HS-5 (cell line): ENCODE measurements around the gene ZNF683.
A peak's percentile ranks its signal among the peaks of the same experiment; 100 is the strongest.
"Not testable (repeated sequence)": the region's sequence is repeated elsewhere in the genome, so short reads cannot be mapped to it uniquely, and the experiment has no call there.

Experiments used
- DNase-seq: peaks from one replicate; pipeline ENCODE4 v3.0.0-alpha.2; 2012; ENCODE audit warnings: low read depth

Gene ZNF683

DNA sequence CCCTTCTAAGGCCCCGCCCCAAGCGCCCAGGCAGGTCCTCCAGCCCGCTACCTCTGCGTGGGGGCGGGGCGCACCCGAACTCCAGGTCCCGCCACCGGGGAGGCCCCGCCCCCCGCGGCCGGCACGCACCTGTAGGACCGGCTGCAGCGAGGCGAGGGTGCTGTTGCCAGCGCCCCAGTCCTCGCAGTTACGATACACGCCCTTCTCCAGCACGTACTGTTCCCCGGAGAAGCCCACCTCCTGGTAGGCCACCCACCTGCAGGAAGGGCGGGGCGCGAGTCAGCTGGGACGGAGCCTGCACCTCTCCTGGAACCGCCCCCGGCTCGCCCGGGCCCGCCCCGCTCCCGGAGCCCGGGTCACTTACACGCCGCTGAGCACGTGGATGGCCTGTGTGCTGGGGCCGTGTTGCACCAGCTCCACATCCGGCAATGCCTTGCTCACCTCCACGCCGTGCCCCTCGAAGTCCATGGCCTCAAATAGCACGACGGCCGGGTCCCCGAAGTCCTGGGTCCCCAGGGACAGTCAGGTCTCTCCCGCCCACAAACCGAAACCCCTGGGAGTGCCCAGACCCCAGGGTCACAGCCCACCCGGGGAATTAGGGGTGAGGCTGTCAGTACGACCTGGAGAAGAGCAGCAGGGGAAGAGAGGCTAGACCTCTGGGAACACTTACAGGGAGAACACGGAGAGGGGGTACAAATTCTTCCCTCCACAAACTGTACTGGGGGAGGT lies 35.9 kb downstream of the ZNF683 start:
- DNase-seq: no peak

DNA sequence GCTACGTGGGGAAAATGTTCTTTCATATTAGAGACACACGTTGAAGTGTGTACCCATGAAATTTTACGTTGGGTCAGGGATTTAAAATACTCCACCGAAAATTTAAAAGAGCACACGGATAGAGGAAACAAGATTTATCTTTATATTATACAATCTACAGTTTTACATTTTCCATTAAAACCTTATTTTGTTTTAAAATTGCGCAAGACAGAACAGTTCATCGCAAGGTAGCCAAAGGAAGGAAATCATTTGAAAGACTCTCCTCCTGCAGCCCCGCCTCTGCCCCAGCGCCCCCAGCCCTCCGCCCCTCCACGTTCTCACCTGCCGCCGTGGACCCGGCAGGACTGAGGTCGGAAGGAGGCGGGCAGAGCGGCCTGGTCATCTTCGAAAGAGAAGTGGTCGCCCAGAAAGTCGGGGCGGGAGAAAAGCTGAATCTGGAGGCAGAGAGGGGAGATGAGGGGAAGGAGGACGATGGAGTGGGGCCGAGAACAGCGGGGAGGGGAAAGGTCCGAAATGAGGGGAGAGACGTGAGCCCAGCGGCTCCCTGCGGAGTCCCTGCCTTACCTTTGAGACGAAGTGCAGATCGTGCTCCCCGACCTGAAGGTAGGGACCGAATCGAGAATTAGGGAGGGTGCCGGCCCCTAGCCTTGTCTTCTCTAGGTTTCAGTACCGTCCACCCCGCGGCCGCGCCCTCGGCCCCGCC lies 36.6 kb downstream of the ZNF683 start:
- DNase-seq: no peak

DNA sequence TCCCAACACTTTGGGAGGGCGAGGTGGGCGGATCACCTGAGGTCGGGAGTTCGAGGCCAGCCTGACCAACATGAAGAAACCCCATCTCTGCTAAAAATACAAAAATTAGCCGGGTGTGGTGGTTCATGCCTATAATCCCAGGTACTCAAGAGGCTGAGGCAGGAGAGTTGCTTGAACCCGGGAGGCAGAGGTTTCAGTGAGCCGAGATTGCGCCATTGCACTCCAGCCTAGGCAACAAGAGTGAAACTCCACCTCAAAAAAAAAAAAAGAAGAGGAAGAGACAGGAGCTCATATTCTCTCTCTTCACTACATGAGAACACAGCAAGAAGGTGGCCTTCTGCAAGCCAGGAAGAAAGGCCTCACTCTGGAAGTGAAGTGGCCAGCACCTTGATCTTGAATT lies 39.2 kb downstream of the ZNF683 start:
- not testable (repeated sequence) for DNase-seq

DNA sequence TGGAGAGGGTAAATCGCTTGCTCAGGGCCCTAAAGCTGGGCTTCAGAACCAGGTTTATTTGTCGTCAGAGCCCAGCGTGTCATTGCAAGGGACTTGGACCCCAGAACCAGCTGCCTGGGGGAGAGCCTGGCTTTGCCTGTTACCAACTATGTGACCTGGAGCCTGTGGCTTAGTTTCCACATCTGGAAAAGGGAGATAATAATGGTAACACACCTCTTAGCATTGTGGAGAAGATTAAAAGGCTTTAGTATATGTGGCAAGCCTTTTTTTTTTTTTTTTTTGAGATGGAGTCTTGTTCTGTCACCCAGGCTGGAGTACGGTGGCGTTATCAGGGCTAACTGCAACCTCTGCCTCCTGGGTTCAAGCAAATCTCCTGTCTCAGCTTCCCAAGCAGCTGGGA lies 42.3 kb downstream of the ZNF683 start:
- DNase-seq: no peak

DNA sequence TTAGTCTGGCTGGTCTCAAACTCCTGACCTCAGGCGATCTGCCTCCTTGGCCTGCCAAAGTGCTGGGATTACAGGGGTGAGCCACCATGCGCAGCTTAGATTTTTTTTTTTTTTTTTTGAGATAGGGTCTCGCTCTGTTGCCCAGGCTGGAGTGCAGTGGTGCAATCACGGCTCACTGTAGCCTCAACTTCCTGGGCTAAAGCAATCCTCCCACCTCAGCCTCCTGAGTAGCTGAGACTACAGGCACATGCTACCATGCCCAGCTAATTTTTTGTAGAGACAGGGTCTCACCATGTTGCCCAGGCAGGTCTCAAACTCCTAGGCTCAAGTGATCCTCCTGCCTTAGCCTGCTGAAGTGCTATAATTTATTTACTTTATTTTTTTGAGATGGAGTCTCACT lies 43.2 kb downstream of the ZNF683 start:
- DNase-seq: not testable (repeated sequence)

DNA sequence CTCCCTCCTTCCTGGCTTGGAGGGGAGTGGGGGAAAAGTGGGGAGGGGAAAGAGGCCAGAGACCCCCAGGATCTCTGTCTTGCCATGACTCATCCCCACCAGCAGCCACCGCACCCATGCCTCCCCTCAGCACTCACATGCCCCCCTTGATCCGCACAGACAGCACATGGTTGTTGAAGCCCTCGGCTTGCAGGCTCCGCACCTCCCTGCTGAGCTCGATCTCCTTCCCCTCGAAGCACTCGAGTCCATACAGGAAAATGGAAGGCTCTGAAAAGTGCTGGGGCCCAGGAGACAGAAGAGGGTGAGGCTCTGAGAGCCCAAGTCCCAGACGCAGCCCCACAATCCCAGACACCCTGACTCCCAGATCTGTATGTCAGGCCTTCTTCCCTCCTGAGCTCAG lies 44.0 kb downstream of the ZNF683 start:
- no peak for DNase-seq

DNA sequence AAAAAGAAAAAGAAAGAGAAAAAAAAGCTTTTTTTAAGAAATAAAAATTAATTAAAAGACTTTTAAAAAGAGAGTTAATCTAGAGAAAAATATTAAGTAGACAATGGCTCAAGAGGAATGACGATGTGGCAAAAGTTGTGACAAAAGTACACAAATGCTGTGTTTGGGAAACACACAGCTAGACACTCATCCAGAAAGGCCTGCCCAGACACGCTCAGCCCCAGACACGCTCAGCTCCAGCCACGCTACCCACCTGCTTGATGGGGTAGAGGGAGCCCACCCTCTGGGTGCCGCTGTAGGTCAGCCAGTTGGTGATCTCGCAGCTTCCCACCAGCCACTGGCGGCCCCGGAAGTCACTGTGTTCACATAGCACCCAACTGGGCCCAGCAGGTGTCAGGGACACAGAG lies 44.6 kb downstream of the ZNF683 start:
- no peak for DNase-seq

DNA sequence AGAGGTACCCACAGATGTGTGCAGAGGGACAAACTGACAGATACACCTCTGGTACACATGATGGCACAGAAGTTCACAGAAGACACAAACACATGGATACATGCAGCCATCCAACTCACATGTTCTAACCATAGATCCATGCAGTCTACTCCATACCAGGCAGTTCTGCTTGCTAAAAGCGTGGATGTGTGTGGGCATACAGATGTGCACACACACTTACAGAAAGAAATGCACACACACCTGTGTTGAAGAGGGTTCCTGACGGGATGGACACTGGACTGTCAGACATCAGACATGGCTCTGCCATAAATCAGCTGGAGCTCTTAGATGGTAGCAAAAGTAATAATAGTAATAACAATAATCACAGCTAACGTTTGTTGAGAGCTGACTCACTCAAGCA lies 48.0 kb downstream of the ZNF683 start:
- DNase-seq: no peak

DNA sequence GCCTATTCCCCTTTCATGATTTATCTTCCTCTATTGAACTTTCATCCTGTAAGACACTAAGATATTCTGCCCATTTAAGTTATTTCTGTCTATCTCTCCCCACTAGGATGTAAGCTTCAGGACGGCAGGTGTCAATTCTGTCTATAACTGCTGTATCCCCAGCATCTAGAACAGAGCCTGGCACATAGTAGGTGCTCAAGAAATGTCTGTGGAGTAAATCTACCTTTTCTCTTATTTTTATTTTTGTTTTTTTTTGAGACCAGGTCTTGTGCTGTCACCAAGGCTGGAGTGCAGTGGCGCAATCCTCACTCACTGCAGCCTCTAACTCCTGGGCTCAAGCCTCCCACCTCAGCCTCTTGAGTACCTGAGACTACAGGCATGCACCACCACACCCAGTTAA lies 49.2 kb downstream of the ZNF683 start:
- DNase-seq: no peak

DNA sequence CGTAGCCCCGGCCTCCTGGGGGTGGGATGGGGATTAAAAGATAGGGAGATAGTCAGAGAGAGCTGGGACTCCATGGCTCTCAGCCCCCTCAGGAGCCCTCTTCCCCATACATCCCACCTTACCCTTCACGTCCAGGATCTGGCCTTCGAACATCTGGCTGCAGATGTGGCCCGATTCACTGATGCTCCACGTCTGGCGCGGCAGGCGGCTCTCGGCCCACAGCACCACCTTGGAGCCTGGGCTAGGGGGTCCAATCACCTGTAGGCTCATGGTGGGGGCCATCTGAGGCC lies 50.6 kb downstream of the ZNF683 start:
- no peak for DNase-seq

DNA sequence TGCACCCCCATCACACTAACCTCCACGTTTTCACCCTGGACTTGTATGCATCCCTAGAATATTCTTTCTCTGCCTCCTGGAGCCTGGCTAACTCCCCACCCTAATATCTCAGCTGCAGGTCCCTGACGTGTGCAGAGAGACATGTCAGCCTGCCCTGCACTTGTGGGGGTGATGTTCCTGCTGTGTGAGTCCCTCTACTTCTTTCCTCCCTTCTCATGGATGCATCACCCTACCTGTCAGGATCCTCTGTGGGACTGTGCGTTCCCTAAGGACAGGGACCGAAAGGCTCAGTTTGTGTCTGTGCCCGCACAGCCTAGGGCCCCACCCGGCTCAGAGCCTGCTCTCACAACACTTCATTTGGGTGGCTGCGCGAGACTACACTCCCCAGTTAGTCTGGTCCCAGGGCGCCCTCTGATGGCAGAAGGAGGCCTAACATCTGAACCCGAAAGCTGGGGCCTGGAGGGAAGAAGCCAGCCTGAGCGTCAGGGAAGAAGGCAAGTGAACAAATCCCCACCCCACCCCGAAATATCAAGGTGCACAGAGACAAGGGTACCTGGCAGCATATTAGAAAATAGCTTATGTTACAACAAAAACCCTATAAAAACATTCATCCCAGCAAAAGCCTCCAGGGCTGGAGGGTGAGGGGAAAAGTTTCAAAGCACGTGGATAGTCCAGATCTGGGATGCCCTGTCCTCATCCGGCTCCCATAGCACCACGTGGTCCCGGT lies 51.1 kb downstream of the ZNF683 start:
- peak; percentile 45 for DNase-seq

DNA sequence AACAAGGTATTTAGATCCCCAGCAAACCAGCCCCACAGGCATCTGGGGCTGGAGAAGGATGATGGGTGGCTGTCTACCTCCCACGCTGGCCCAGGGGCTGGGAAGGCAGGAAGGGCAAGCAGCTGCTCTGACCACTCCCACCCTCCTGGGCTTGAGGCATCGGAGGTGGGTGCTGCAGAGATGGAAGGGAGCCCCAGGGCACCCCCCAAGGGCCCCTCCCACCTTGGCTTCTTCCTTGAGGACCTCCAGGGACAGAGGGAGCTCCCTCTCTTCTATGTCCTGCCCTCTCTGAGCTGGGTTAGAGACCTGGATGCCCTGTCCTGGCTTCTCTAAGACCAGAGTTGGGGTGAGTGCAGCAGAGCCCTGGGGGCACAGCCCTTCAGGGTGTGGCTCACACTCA lies 51.7 kb downstream of the ZNF683 start:
- no peak for DNase-seq

DNA sequence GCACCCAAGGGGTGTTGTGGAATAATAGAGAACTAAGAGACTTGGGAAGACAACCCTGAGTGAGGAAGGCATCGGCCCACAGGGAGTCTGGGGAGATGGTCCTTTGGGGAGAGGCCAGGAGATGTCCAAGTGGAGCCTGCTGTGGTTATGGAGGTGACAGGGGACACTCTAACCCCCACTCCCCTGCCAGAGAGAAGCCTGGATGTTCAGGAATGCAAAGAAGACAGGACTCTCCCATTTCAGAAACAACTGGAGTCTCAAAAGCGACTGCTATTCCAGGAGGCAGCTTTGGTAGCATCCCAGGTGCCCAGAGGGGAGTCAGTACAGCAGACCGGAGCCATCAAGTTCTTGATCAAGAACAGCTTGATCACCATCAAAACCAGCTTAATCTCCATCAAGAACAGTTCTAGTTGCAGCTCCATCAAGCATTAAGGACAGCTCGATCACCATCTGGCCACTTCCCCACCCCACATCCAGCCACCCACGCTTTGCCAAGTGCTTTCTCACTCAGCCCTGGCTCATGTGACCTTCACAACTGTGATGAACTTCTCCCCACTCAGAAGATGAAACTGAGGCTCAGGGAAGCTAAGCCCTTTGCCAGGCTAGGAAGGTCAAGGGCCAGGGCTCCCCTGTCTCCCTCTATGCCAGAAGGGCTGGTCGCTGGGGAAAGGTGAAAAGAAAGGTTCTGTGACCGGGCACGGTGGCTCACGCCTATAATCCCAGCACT lies 54.0 kb downstream of the ZNF683 start:
- DNase-seq: no peak

DNA sequence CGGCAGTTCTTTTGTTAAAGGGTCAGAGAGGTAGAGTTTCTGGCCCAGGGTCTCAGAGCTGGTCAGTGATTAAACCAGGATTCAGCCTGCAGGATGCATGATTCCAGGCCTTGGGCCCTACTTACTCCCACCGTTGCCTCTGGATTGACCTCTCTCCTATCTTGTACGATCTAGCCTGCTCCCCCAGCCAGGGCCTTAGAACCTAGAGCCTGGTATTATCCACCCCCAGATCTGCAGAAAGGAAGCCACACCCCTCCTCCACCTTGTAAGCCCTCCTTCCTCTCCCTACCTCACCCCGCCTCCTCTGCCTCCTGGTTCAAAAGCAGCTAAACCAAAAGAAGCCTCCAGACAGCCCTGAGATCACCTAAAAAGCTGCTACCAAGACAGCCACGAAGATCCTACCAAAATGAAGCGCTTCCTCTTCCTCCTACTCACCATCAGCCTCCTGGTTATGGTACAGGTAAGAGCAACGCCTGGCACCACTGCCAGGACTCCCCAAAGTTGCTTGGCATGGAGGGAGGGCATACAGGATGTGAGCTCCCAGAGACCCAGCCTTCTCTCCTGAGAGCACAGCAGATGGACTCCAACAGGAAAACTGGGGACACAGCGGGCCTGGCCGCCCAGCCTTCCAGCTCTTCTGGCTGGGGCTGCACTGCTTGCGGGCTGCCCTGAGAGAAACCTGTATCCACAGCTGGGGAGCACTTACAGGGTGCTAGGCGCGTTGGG lies 54.8 kb downstream of the ZNF683 start, which contains the start of gene CD52:
TSS of gene CD52 (plus strand) at position 347 of the 726 bp plus-strand sequence. CDS start at position 407, 60 bp downstream.
- DNase-seq: no peak

DNA sequence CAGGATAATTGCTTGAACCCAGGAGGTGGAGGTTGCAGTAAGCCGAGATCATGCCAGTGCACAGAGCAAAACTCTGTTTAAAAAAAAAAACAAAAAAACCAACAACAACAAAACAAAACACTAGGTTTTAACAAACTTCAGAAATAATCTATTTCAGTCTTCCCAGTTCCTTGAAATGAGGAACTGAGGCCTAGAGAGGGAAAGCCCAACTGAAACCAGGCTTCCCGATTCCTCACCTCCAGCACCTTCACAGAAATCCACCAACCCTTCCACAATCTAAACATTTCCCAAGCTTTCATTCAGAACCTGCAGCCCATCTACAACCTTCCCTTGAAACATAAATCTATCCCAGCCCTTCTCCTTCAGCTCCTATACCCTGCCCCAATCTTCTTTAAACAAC lies 55.4 kb downstream of the ZNF683 start:
- no peak for DNase-seq

DNA sequence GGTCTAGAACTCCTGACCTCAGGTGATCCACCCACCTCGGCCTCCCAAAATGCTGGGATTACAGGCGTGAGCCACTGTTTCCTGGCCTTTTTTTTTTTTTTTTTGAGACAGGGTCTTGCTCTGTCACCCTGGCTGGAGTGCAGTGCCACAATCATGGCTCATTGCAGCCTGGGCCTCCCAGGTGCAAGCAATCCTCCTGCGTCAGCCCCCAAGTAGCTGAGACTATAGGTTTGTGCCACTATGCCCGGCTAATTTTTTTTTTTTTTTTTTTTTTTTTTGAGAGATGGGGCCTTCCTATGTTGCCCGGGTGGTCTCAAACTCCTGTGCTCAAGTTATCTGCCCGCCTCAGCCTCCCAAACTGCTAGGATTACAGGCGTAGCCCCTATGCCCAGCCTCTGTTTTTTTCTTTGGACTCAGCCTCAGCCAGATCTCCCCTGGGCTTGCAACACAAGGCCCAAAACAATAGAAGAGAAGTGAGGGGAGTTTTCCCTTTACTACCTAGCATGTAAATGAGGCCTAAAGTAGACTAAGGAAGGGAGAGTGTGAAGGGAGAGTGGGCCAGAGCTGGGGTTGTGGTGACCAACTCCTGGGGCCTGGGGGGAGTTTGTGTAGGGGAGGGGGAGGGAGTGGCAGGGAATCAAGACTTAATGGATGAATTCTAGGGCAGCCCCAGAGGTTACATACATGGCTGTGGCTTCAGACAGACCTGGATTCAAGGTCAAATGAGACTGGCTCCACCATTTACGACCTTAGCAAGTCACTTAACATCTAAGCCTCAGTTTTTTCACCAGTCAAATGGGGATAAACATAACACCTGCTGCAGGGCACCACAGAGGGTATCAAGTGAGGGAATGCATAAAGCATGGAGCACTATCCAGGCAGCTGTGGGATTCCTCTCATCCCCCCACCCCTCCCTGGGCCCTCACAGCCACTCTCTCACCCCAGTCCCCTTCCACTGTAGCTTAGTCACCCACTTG lies 56.4 kb downstream of the ZNF683 start:
- no peak for DNase-seq

DNA sequence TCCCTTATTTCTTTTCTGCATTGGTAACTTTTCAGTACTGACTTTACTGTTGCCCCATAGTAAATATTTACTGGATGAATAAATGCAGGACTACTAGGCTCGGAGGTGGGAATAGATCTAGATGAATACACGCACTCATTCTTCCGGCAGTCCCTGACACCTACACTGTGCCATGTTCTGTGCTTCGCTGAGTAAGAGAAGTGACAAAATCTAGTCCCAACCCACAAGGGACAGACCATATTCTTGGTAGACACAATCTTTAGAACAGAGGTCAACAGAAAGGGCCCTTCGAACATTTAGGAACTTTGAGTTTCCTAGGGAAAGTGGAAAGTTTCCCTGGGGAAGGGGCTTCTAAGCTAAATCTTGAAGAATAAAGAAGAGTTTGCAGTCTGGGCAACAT lies 58.0 kb downstream of the ZNF683 start:
- DNase-seq: no peak
